ENCODE results near the gene GALT.
A peak's percentile ranks its signal among the peaks of the same experiment; 100 is the strongest.

Gene GALT

DNA sequence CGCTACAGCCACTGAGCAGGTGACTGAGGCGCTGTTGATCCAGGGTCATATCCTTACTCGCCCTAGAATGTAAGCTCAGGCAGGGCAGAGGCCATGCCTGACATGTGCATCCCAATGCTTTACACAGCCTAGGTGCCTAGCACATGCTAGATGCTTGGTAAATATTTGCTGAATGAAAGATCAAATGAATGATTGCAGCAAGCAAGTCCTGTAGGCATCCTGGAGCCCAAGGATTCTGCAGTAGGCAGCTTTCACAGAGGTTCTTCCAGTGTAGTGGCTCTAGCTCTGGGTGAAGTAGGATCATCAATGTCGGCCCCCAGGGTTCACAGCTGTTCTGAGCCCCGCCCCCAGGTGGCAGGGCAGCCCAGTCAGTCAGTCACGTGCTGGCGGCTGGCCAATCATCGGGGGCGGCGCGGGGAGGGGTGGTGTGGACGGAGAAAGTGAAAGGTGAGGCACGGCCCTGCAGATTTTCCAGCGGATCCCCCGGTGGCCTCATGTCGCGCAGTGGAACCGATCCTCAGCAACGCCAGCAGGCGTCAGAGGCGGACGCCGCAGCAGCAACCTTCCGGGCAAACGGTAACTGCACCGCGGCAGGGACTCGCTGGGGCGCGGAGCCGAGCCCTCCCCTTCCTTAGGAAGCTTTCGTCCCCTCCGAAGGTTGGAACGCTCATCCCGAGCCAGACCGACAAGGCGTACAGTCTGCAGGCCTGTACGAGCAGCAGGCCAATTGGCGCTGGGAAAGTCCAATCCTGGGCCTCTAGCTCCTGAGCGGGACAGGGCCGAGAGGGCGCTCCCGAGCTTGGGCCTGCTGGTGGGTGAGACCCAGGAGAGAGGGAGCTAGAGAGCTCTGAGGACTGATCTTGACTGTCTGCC is at the start of gene GALT:
Gene GALT, plus strand, starts transcription at position 465 of the 873 bp plus-strand sequence. Its CDS starts 30 bp downstream, at position 495.
- peak; percentile 92 for DNase-seq (ENCODE audit: low read depth)

DNA sequence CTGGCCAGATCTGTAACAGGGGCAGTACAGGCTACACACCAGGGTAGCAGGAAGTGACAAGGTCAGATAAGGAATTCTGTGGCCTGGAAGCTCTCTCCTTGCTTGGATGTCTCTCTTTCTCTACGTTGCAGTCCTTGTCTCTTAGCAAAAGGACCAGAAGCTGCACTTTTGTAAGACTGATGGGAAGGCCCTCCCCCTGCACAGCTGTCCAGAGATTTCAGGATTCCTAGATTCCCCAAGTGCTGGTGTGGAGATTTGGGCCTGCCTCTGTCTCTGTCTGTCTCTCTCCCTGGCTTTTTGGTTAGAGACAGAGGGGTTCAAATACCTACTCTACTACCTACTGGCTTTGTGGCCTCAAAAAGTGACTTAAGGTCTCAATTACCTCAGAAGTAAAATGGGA is 46.9 kb upstream of the GALT start:
- no peak for DNase-seq (ENCODE audit: low read depth)

DNA sequence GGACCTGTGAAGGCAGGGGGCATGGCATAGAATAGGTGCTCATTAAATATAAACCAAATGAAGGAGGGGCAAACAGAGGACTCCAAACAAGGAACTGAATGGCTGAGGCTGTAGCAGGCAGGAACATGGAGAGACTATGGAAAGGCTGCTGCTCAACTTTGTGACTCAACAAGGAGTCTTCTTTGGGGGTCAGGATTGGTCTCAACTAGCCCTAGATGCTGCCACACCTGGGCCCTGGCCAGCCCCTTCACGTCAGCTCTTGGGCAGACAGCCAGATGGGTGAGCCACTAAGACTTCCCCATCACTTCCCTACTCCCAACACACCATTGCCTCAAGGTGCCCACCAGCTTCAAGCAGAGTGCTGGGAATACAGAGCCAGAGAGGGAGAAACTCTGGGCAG is 45.6 kb upstream of the GALT start:
- no peak for DNase-seq (ENCODE audit: low read depth)

DNA sequence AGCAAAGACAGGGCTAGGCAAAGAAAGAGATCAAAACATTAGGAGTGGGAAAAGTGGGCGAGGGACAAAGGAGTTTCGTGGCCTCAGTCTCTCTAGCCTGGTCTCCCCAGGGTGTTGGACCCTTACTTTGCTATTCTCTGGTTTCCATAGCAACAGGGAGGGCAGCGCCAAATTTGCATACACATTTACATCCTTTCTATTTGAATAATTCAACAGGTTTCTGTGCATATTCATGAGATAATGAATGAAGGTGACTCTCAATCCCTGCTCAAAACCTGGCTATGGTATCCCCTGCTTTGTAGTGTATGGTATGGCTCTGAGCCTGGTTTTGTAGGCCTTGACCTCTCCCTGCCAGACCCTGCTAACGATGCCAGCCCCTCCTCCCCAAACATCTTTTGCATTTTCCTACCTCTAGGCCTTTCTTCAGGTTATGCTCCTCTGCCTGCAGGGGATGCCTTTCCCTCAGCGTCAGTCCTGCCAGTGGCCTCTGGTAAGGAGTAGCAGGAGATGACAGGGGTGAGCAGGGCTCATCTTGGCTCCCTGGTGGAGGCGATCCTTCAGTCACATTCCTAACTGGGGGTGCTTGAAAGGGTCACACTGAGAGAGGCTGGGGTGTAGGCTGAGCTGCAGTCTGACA is 44.4 kb upstream of the GALT start:
- DNase-seq (ENCODE audit: low read depth) = no peak

DNA sequence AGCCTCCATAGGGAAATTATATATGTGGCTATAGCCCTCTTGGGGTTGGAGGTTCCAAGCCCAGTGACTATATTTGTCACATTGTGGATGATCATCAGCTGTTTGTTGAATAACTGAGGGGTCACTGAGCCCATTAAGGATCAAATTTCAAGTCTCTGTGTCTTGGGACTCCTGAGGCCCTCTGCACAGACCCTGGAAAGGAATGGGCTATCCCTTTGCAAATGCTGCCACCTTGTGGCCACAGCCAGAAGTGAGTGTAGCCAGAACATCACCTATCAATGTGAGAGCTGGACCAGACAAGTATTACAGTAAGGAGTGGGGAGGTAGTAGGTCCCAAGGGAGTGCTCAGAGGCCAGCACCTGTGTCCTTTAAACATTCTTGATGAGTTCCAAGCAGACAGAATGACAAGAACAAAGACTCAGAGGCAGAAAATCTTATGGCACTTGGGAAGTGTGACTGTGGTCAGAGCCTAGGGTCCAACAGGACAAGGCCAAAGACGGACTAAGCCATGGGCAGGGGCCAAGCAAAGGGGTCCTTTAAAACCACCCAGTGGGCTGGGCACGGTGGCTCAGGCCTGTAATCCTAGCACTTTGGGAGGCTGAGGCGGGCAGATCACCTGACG is 42.8 kb upstream of the GALT start:
- DNase-seq (ENCODE audit: low read depth) = peak; percentile 67

DNA sequence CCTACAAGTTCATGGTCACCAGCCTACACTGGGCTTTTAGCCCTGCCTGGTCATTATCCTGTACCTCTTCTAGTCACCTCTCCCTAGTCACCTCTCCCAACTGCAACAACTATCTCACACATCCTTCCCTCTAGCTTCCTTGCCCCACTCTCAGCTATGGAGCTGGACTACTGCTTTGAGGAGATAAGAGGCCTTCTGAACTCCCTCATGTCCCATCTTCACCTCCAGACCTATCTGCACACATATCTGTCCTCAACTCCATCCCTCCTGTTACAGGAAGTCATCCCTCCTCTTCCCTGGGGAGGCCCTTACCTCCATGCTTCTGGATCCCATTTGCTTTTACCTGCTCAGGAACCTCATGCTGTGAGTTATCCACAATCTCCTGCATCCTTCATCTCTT is 40.3 kb upstream of the GALT start:
- DNase-seq (ENCODE audit: low read depth) = no peak

DNA sequence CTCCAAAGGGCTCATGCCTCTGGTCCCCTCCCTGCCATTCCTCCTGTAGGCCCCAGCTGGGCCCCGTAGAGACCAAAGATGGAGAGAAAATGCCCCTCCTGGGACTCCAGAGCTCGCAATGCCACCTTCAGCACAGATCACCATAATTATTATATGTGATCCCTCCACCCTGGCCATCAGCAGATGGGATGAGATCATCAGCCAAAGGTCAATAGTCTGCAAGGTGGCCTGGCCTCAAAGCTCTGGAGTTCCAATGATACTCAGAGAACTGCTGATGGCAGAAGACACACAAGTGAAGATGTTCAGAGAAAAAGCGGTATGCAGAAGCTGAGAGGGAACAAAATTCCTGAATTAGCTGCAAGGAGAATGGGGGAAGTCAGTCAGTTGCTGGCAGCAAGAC is 39.6 kb upstream of the GALT start:
- DNase-seq (ENCODE audit: low read depth) = no peak

DNA sequence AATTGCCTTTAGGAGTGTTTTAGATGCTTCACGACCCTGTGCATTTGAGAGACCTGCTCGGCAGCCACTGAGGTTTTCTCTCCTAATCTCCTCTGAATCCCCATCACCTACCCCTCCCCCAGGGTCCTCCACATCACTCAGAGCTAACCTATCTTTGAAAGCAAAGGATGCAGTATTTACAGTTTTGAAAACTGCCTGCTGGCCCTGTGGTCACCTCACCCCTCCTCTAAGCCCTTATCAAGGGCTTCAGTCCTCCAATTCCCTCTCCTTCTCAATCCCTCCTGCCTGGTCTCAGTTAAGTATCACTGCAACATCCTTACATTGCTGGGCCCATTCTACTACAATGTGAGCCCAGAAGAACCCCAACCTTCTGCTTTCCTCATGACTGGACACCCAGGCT is 39.1 kb upstream of the GALT start:
- no peak for DNase-seq (ENCODE audit: low read depth)

DNA sequence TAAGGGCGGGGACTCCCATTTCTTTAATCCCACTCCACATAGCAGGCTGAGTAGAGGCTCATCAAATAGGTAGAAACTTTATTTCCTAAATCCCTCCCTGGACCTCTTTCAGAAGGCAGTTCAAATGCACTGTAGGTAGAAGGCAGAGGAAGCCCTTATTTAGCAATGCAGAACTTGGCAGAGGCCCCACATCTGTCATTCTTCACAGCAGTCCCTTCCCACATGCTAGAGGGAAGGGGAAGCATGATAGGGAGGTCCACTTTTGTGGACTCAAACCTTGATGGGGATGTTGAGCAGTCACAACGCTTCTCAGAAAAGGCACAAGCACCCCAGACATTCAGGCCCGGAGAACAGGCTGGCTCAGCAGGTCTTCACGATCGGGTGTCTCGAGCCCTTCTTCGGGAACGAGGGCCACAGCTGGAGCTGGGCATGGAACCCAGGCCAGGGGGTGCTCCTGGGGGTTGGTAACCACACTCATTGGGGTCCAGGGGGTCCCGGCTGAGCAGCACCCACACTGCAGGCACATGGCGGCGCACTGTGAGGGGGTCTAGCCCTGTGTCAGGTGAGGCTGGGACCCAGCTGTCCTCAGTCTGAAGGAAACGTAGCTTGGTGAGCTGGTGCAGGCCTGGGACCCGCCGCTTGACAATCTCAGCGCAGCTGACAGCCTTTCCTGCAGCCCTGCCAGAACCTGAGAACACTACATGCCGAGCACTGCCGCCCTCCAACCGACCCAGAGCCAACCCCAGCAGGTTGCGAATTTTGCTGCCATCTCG is 35.9 kb upstream of the GALT start:
- DNase-seq (ENCODE audit: low read depth) = no peak

DNA sequence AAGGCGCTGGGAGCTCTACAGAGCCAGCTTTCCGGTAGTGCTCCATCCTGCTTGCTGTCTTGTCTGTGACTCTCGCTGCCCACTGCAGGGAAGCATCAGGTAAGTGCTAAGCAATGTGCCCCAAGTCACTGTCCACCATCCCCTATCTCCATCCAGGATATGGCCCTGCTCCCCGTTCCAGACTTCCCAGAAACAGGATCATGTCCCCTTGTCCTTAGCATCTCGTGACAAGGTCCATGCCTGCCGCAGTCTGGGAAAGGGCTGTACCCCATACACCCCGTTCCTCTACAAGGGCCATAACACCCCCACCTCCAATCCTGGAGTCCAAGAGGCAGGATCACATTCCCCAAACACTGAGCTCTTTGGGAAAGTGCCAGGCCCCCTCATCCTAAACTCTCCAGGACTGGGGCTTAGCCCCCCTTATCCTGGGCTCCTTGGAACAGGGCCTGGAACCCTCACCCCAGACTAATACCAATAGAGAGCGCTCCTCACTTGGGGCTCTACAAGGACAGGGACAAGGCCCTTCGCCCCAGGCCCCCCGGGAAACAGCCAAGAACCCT is 35.1 kb upstream of the GALT start:
- DNase-seq (ENCODE audit: low read depth) = no peak

DNA sequence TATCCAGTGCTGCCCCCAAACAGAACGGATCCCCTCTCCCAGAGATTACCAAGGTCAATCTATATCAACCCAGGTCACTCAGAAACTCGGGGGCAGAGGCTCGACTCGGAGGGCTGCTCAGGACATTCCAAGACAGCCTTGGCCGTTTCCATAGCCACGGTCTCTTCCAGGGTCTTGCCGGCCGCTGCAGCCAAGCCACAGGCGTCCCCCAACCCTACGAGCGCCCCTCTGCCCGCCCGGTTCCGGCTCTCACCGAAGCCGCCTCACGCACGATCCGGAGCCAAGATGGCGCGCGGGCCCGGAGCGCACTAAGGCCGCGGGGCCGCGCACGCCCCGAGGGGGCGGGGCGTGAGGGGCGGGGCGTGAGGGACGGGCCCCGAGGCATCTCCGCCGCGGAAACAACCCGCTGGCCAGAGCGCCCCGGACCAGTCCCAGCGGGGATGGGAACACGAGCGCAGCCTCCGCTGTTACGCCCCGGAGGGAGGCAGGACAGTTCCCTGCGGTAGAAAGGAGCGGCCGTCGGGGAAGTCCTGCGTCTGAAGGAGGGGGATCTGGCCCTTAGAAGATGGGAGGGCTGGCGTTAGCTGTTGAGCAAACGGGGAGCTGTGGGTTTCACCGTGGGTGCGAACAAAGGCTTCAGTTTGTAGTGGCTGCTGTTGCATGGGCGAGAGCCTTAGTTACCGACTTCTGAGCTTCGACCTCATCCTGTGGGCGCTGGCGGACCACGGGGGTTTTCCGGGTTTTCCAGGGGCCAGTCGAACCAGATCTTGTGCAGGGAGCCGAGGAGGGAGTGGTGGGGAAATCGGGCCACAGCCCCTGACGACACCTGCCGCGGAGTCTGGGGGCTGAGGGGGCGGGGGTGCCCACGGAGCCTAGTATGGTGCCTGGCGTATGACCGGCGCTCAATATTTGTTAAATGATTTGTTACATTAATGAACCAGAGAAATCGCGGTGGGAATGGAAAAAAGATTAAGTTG is 34.4 kb upstream of the GALT start, which contains the start of gene RPP25L:
Gene RPP25L, minus strand, starts transcription at position 287 of the 977 bp plus-strand sequence. CDS start 801 bp downstream, outside the sequence.
- peak; percentile 80 for DNase-seq (ENCODE audit: low read depth)

DNA sequence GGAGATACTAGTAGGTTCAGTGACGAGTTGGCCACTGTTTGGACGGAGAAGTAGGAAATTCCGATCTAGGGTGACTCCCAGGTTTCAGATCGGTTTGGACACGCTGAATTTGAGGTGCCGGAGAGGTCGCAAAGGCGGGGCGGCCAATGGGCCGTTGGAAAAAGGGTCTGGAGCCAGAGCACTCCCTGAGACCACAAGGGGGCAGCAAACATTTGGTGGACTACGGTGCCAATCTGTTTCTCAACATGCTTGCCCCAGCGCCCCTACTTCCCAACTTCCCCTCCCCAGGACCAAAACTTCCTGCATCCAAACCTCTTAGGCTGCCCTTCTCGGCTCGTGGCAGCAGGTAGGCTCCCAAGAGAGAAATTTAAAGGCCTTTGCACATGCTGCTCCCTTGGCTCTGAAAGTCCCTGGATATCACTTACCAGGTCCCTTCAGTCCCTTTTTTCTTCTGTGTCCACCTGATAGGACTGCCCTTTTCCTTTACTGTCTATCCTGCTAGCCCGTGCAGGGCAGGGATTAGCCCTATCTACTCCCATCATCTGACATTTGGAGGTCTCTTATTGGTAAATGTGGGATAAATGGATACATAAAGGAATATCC is 33.6 kb upstream of the GALT start:
- DNase-seq (ENCODE audit: low read depth) = peak; percentile 55

DNA sequence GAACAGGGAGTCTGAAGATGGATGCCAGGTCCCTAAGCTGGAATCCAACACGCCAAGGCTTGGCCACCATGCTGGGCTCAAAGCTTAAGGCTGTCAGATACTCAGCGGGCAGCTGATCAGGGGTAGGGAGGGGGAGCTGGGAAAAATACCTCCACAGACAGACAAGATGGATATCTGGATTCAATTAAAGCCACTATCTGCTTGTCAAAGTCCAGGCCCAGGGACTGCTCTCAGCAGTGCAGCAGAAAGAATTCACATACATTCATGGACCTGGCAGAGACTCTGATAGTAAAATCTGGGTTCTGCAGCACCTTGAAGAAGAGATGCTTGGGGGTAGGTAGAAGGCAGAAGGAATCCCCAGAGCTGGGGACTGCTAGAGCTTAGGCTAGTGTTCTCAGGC is 31.3 kb upstream of the GALT start:
- no peak for DNase-seq (ENCODE audit: low read depth)

DNA sequence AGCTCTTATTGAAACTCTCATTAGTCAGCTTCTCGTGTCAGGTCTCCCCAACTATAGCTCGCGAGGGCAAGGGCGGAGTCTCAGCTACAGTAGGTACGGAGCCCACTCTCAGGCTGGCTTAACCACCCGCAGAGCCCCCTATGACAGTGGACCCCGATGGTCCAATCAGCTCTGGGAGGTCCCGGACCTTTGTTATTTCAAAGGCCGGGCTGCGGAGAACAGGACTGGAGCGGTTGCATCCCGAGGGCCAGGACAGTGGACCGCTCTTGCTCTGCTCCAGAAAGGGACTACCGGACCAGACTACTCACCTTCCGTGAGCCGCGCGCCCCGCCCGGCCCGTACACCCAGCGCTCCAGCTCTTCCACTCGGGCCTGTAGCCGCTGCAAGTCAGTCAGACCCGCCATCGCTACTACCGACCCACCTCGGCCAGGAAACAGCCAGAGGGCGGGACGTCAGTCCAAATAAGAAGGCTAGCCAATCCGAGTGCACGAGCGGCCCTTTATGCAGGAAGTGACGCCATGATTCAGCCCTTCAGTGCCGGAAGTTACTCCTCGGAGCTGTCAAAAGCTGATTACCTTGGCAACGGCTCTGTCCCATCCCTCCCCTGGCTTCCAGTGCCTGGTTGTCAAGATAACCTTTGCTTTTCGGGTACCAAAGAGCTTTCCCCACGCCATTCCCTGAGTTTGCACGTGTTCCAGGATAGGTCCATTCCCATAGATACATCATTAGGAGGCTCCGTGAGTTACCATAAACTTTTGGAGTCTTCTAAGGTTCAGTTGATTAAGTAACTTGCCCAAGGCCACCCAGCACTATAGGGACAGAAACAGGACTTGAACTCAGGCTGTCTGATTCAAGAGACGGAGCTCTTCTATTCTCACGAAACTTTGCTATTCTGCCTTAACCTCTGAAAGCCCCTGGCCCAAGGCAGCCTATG is 26.1 kb upstream of the GALT start, which contains the start of gene DCTN3:
Gene DCTN3, minus strand, starts transcription at position 435 of the 934 bp plus-strand sequence. Its CDS starts 31 bp downstream, at position 404.
- peak; percentile 82 for DNase-seq (ENCODE audit: low read depth)

DNA sequence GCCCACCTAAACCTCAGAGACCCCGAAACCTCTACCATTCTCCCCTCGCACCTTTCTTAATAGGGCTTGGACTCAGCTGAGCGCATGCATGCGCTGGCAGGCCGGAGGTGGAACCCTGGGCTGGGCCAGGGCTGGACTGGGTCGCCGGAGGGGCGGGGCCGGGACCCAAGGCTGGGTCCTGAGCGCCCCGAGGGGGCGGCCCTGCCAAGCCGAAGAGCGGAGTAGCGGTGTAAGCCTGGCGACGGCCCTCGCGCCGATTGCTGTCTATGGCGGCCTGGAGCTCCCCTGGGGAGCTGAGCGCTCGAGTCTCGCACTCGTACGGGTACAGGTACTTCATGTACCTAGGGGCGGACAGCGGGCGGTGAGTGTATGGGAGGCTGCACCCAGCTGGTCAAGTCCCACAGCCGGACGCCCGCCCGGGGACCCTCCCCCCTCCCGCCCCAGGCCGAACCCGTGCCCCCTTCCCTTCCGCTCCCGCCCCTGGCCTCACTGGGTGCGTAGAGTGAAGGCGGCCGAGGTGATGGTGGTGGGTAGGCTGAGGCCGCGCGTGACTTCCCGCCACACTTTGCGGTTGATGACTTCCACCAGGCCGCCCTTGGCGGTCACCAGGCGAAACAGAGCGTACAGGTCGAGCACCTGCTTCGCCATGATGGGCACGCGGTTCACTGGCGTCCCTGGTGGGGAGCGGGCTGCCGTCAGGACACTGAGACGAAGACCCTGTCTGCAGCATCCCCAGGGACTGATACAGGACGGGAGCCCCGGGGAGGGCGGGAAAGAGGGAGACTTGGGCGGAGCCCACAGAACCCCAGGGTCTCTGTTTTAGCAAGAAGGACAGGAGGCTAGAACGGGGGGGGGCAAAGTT is 22.9 kb upstream of the GALT start:
- DNase-seq (ENCODE audit: low read depth) = no peak

DNA sequence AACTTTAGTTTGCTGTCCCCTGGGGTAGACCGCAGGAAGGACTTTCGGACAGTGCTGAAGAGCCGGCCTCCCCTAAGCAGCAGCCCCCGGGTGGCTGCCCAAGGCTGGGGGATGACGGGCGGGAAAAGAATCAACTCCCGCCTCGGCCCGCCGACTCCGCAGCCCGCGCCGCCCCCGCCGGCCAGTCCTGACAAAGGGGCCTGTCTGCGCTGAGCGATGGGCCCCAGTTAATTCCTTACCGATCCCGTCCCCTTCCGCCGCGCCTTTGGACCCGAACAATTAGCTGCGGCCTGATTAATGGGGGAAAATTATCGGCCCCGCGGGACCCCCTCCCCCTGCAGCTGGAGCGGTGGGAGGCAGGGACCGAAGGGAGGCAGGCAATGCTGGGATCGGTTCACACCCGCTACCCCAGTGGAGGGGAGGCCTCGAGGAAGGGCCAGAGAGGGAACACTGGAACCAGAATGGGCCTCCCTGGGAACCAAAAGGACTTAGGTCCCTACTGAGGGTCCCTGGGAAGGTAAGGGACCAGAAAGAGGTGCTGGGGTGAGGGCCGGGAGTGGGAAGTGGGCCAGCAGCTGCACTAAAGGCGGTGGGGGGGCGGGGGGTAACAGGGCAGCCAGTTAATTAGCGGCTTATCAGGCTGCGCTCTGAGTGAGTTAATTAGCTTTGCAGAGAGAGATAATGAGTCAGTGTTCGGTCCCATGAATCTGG is 21.8 kb upstream of the GALT start:
- DNase-seq (ENCODE audit: low read depth) = no peak

DNA sequence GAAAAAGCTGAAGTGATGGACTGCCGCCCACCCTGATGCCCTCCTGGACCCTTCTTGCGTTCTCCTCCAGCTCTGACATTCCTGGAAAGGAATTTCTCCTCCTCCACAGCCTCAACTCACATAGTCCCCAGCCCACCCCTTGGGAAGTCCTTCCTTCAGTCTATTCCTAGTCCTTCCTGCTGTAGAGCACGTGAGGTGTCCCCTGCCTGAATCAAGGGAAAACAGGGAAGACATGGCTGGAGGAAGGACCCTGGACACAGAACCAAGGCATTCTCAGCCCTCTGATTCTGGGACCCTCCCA is 21.3 kb upstream of the GALT start:
- no peak for DNase-seq (ENCODE audit: low read depth)

Data from activated T-helper 1 cell treated with Interleukin-2 at 50 U/mL for 16 hours (primary cell).